IMR-90 (cell line): Measurements from ENCODE around the gene BPIFA1. TPM values are rescaled to one million over a fixed set of nuclear protein-coding genes. Genes with fewer than 3 reads are reported as not detected.

Source experiments
- ATAC-seq: fragments of 200-7000 bp; cut with Tn5 transposase; 2 replicates; pipeline ENCODE4 v1.9.1; 2020; ENCODE audit warnings: low read depth, mild to moderate bottlenecking, moderate library complexity
- BruUV-seq: library from RNA; stranded (reverse); fragments of 400-500 nt; replicated peaks from 2 replicates; lab custom pipeline; 2021; lab: Mats Ljungman, UMichigan
- CTCF ChIA-PET: fragments of 300-600 bp; formaldehyde crosslinking; extraction: SDS; loops from one replicate; lab custom pipeline; 2021; ENCODE audit warnings: antibody characterized with exemption; lab: Yijun Ruan, JAX
- POLR2A ChIA-PET: fragments of 300-600 bp; sonication (Branson Sonifier 250); formaldehyde crosslinking; loops from one replicate; lab custom pipeline; 2022; ENCODE audit warnings: antibody characterized with exemption; ENCODE audit not compliant: unreplicated experiment; lab: Charles Lee
- DNase-seq: peaks from one replicate; pipeline ENCODE4 v3.0.0; 2013
- H2AFZ ChIP-seq: replicated peaks from 2 replicates; pipeline ENCODE3; 2013; ENCODE audit warnings: low read length, mild to moderate bottlenecking; ENCODE audit not compliant: poor library complexity
- H2AK5ac ChIP-seq: 2 replicates; pipeline ENCODE4 v1.6.1; 2013; ENCODE audit warnings: low read depth, low read length, inconsistent platforms
- H2AK9ac ChIP-seq: replicated peaks from 2 replicates; pipeline ENCODE3; 2013; ENCODE audit warnings: mild to moderate bottlenecking, low read depth, low read length, moderate library complexity; ENCODE audit not compliant: poor library complexity
- H2BK120ac ChIP-seq: 2 replicates; pipeline ENCODE4 v1.6.1; 2013; ENCODE audit warnings: low read depth, low read length, inconsistent platforms
- H2BK15ac ChIP-seq: 3 replicates; pipeline ENCODE4 v1.6.1; 2013; ENCODE audit warnings: low read depth, low read length, inconsistent platforms
- H2BK20ac ChIP-seq: 2 replicates; pipeline ENCODE4 v1.6.1; 2013; ENCODE audit warnings: low read depth, mild to moderate bottlenecking, inconsistent platforms, low read length, moderate library complexity
- H2BK5ac ChIP-seq: 2 replicates; pipeline ENCODE4 v1.6.1; 2013; ENCODE audit warnings: mild to moderate bottlenecking, low read depth, low read length, inconsistent platforms; ENCODE audit not compliant: poor library complexity, severe bottlenecking
- H3K14ac ChIP-seq: replicated peaks from 2 replicates; pipeline ENCODE4 v1.6.1; 2013; ENCODE audit warnings: low read depth, low read length, inconsistent platforms
- H3K18ac ChIP-seq: 2 replicates; pipeline ENCODE4 v1.6.1; 2013; ENCODE audit warnings: low read depth, low read length, control low read depth
- H3K23ac ChIP-seq: 2 replicates; pipeline ENCODE4 v1.6.1; 2013; ENCODE audit warnings: low read depth, low read length, inconsistent platforms
- H3K27ac ChIP-seq: 2 replicates; pipeline ENCODE4 v1.5.1; 2013; ENCODE audit warnings: mild to moderate bottlenecking, control low read depth, low read length; ENCODE audit not compliant: insufficient read depth
- H3K27me3 ChIP-seq: 2 replicates; pipeline ENCODE4 v1.6.1; 2013; ENCODE audit warnings: low read length; ENCODE audit not compliant: control insufficient read depth, insufficient read depth
- H3K36me3 ChIP-seq: 2 replicates; pipeline ENCODE4 v1.6.1; 2013; ENCODE audit warnings: low read length, mixed read lengths; ENCODE audit not compliant: control insufficient read depth, insufficient read depth
- H3K4ac ChIP-seq: 2 replicates; pipeline ENCODE4 v1.6.1; 2013; ENCODE audit warnings: low read depth, low read length, inconsistent platforms
- H3K4me1 ChIP-seq: 2 replicates; pipeline ENCODE4 v1.6.1; 2013; ENCODE audit warnings: low read length, mixed read lengths; ENCODE audit not compliant: control insufficient read depth, insufficient read depth
- H3K4me2 ChIP-seq: 2 replicates; pipeline ENCODE4 v1.6.1; 2013; ENCODE audit warnings: low read depth, mild to moderate bottlenecking, control low read depth, low read length, moderate library complexity
- H3K4me3 ChIP-seq: 2 replicates; pipeline ENCODE4 v1.5.1; 2013; ENCODE audit warnings: low read depth, mild to moderate bottlenecking, control low read depth, low read length, moderate library complexity; ENCODE audit not compliant: insufficient read depth
- H3K56ac ChIP-seq: 2 replicates; pipeline ENCODE4 v1.6.1; 2013; ENCODE audit warnings: low read length, inconsistent platforms; ENCODE audit not compliant: insufficient read depth; ENCODE audit errors: extremely low read depth
- H3K79me1 ChIP-seq, 2 experiments: 2 replicates each; pipeline ENCODE4 v1.6.1; 2013; ENCODE audit warnings: low read length in 2 of 2, inconsistent platforms in 1 of 2, low read depth in 1 of 2
- H3K9ac ChIP-seq: 2 replicates; pipeline ENCODE4 v1.6.1; 2013; ENCODE audit warnings: low read depth, low read length, control low read depth
- H3K9me1 ChIP-seq: 2 replicates; pipeline ENCODE4 v1.6.1; 2013; ENCODE audit warnings: low read length, inconsistent platforms; ENCODE audit not compliant: insufficient read depth
- H3K9me3 ChIP-seq: 2 replicates; pipeline ENCODE4 v1.6.1; 2013; ENCODE audit warnings: low read length; ENCODE audit not compliant: control insufficient read depth, insufficient read depth
- H4K20me1 ChIP-seq: 2 replicates; pipeline ENCODE4 v1.6.1; 2013; ENCODE audit warnings: low read length, inconsistent platforms; ENCODE audit not compliant: insufficient read depth
- H4K5ac ChIP-seq: 2 replicates; pipeline ENCODE4 v1.6.1; 2013; ENCODE audit warnings: mild to moderate bottlenecking, low read depth, low read length, control low read depth
- H4K8ac ChIP-seq, 2 experiments: 2 replicates each; pipeline ENCODE4 v1.6.1; 2013; ENCODE audit warnings: low read depth in 2 of 2, low read length in 2 of 2, control low read depth in 1 of 2, inconsistent platforms in 1 of 2
- H4K91ac ChIP-seq: 2 replicates; pipeline ENCODE4 v1.6.1; 2013; ENCODE audit warnings: low read depth, low read length, inconsistent platforms; ENCODE audit not compliant: insufficient read depth
- BHLHE40 ChIP-seq: fragments of 150-350 bp; IDR thresholded peaks from 2 replicates; pipeline ENCODE4 v1.6.1; 2016; ENCODE audit warnings: mild to moderate bottlenecking, low read depth, low read length
- CEBPB ChIP-seq: IDR thresholded peaks from 2 replicates; pipeline ENCODE4 v1.6.1; 2012; ENCODE audit warnings: low read depth, low read length, improper control_type of control experiment
- CHD1 ChIP-seq: IDR thresholded peaks from 2 replicates; pipeline ENCODE4 v1.6.1; 2012; ENCODE audit warnings: low read depth, low read length, improper control_type of control experiment
- CTCF ChIP-seq: conservative IDR thresholded peaks from 2 replicates; pipeline ENCODE4 v1.5.1; 2012; ENCODE audit warnings: mild to moderate bottlenecking, low read depth, low read length, improper control_type of control experiment
- ELK1 ChIP-seq: fragments of 150-350 bp; IDR thresholded peaks from 2 replicates; pipeline ENCODE4 v1.6.1; 2016; ENCODE audit warnings: low read depth, mild to moderate bottlenecking, low read length, moderate library complexity, borderline replicate concordance
- FOS ChIP-seq: fragments of 150-350 bp; IDR thresholded peaks from 2 replicates; pipeline ENCODE4 v1.6.1; 2016; ENCODE audit warnings: low read depth, low read length
- MAFK ChIP-seq: IDR thresholded peaks from 2 replicates; pipeline ENCODE4 v1.6.1; 2012; ENCODE audit warnings: low read depth, low read length, improper control_type of control experiment
- MAZ ChIP-seq: IDR thresholded peaks from 2 replicates; pipeline ENCODE4 v1.6.1; 2012; ENCODE audit warnings: low read depth, mild to moderate bottlenecking, low read length, improper control_type of control experiment, moderate library complexity, borderline replicate concordance
- MXI1 ChIP-seq: IDR thresholded peaks from 2 replicates; pipeline ENCODE4 v1.6.1; 2012; ENCODE audit warnings: low read depth, mild to moderate bottlenecking, low read length, moderate library complexity, borderline replicate concordance
- NFE2L2 ChIP-seq: fragments of 150-350 bp; IDR thresholded peaks from 2 replicates; pipeline ENCODE4 v1.6.1; 2016; ENCODE audit warnings: low read depth, mild to moderate bottlenecking, low read length
- POLR2A ChIP-seq: IDR thresholded peaks from 2 replicates; pipeline ENCODE4 v1.6.1; 2012; ENCODE audit warnings: mild to moderate bottlenecking, low read depth, low read length
- RAD21 ChIP-seq: IDR thresholded peaks from 2 replicates; pipeline ENCODE4 v1.6.1; 2012; ENCODE audit warnings: low read length, improper control_type of control experiment
- RCOR1 ChIP-seq: IDR thresholded peaks from 2 replicates; pipeline ENCODE4 v1.6.1; 2012; ENCODE audit warnings: mild to moderate bottlenecking, low read length, improper control_type of control experiment; ENCODE audit not compliant: insufficient replicate concordance
- RFX5 ChIP-seq: IDR thresholded peaks from 2 replicates; pipeline ENCODE4 v1.8.0; 2012; ENCODE audit warnings: low read depth, mild to moderate bottlenecking, low read length, moderate library complexity
- SMC3 ChIP-seq: fragments of 150-350 bp; IDR thresholded peaks from 2 replicates; pipeline ENCODE4 v1.6.1; 2016; ENCODE audit warnings: low read depth, mild to moderate bottlenecking, antibody characterized with exemption, low read length, moderate library complexity
- USF2 ChIP-seq: fragments of 150-350 bp; IDR thresholded peaks from 2 replicates; pipeline ENCODE4 v1.6.1; 2017; ENCODE audit warnings: mild to moderate bottlenecking, antibody characterized with exemption, low read length, low read depth
- WGBS, 2 experiments: methylation state at CpG; one replicate each; pipeline versions ENCODE4 v1.1.5 to v1.1.7; 2013; ENCODE audit warnings: missing lambda C conversion rate in 2 of 2; ENCODE audit not compliant: insufficient read length in 1 of 2; ENCODE audit errors: extremely low coverage in 2 of 2; 5-methylcytosine and 5-hydroxymethylcytosine counted together
- dilution Hi-C: fragments of 300-500 bp; cut with HindIII; formaldehyde crosslinking; loops from one replicate; pipeline ENCODE4 v1.14.3; 2018; ENCODE audit warnings: low sequenced_read_pairs; ENCODE audit not compliant: unreplicated experiment
- in situ Hi-C: fragments of 300-500 bp; cut with MboI; formaldehyde crosslinking; loops from 3 replicates; pipeline ENCODE4 v1.14.3; 2019; ENCODE audit warnings: low sequenced_read_pairs, inconsistent platforms, mixed read lengths
- intact Hi-C: fragments of 100-400 bp; cut with micrococcal nuclease; formaldehyde crosslinking; loops from 2 replicates; pipeline ENCODE4 v1.10.0; 2022
- polyA plus RNA-seq, 3 experiments: library from polyadenylated mRNA; depleted of rRNA; stranded (reverse); fragments of >200 nt; gene quantifications; 2 replicates each; pipeline ENCODE4 v1.2.3, GENCODE V29; 2012; ENCODE audit warnings: low replicate concordance in 1 of 3
- total RNA-seq: library from RNA; depleted of rRNA; stranded (reverse); fragments of >200 nt; gene quantifications from 2 replicates; pipeline ENCODE4 v1.2.3, GENCODE V29; 2012

The BPIFA1 gene
- total and polyA plus RNA-seq, 2 of the 4 experiments (the other 2 are of a cell fraction): not detected

GRCh38 chr20:33273117-33273851 lies 37.5 kb downstream of the BPIFA1 start:
- Histone ChIP-seq H3K27me3 (peaks cover 20% of the 10 kb centered on the region), H2BK15ac (no peak overlapping the region), H3K4me3 (no peak overlapping the region), H2BK20ac (no peak overlapping the region), H2BK5ac (no peak overlapping the region), H3K9ac (no peak overlapping the region), H3K4me2 (no peak overlapping the region), H4K5ac (no peak overlapping the region), H2AFZ (no peak overlapping the region), H3K14ac (no peak overlapping the region), H3K18ac (no peak overlapping the region), H3K23ac (no peak overlapping the region), H3K79me1 (no peaks in the 10 kb centered on the region), H3K4me1 (no peaks in the 10 kb centered on the region), H2AK5ac (no peak overlapping the region), H2BK120ac (no peak overlapping the region), H3K36me3 (no peaks in the 10 kb centered on the region), H4K91ac (no peak overlapping the region), H3K4ac (no peak overlapping the region), H4K8ac (no peak overlapping the region), H2AK9ac (no peak overlapping the region), H3K9me3 (no peaks in the 10 kb centered on the region), H3K27ac (no peak overlapping the region), H3K9me1 (no peaks in the 10 kb centered on the region), H4K20me1 (no peaks in the 10 kb centered on the region), H3K56ac (no peak overlapping the region)
- CTCF ChIA-PET: no interaction called here
- 33% methylated on average over 4 of the region's 13 CpGs; no CpG with 5 or more reads in 1 of the 2 experiments for WGBS, 2 experiments
- in situ Hi-C loops (no loop called here), dilution Hi-C loops (no loop called here), intact Hi-C loops (no loop called here)
- no TSS peak for BruUV-seq
- POLR2A ChIA-PET: no interaction called here
- DNase-seq (no peak), ATAC-seq (no peak)
- TF ChIP-seq BHLHE40: no peak
- no peak for TF ChIP-seq USF2
- no peak for TF ChIP-seq CHD1
- TF ChIP-seq MAFK: no peak
- TF ChIP-seq CEBPB: no peak
- TF ChIP-seq NFE2L2: no peak
- TF ChIP-seq POLR2A: no peak
- TF ChIP-seq CTCF: no peak
- TF ChIP-seq RAD21: no peak
- no peak for TF ChIP-seq ELK1
- no peak for TF ChIP-seq SMC3
- no peak for TF ChIP-seq MXI1
- TF ChIP-seq RCOR1: no peak
- TF ChIP-seq FOS: no peak
- no peak for TF ChIP-seq MAZ
- TF ChIP-seq RFX5: no peak
